ENCODE data around the gene BOD1L1.

Gene BOD1L1

GRCh38 chr4:13627606-13628311 lies at the start of gene BOD1L1:
Gene BOD1L1 (minus strand): TSS chr4:13627725. CDS start chr4:13627587, 138 bp downstream.
- peak; percentile 68 to 82 for DNase-seq

GRCh38 chr4:13674971-13675370 lies 47.4 kb upstream of the BOD1L1 start:
- DNase-seq, result no peak

DNA sequence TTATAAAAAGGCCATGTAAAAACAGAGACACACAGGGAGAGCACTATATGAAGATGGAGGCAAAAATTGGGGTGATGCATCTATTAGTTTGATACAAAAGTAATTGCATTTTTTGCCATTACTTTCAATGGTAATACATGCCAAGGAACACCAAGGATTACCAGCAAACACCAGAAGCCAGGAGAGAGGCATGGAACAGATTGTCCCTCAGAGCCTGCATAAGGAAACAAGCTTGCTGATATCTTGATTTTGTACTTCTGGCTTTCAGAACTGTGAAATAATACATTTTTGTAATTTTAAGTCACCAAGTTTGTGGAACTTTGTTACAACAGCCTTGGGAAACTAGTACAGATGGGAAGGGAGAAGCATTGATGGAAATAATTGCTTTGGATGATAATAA lies 45.6 kb upstream of the BOD1L1 start:
- DNase-seq, result no peak

DNA sequence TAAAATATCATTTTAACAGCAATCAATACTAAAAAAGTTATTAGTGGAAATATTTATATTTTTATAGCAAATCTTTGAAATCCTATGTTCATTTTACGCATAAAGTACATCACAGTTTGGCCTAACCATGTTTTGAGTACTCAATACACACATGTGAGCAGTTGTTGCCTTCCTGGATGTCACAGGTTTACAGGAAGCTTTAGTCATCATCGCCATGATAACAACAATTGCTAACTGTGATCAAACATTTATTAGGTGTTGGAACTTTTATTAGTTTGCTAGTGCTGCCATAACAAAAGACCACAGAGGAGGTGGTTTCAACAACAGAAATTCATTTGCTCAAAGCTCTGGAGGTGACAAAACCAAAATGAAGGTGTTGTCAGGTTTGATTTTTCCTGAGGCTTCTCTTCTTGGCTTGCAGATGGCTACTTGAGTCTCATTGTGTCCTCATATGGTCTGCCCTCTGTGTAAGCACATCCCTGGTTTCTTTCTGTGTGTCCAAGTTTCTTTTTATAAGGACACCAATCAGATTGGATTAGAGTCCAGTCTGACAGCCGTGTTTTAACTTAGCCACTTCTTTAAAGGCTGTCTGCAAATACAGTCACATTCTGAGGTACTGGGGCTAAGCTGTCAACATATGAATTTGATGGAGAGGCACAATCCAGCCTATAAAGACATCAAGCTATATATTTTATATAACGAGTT lies 43.1 kb upstream of the BOD1L1 start:
- DNase-seq, result no peak

- no peak for DNase-seq
These were observed 38.5 kb upstream of the BOD1L1 start for GRCh38 chr4:13665701-13666660.

DNA sequence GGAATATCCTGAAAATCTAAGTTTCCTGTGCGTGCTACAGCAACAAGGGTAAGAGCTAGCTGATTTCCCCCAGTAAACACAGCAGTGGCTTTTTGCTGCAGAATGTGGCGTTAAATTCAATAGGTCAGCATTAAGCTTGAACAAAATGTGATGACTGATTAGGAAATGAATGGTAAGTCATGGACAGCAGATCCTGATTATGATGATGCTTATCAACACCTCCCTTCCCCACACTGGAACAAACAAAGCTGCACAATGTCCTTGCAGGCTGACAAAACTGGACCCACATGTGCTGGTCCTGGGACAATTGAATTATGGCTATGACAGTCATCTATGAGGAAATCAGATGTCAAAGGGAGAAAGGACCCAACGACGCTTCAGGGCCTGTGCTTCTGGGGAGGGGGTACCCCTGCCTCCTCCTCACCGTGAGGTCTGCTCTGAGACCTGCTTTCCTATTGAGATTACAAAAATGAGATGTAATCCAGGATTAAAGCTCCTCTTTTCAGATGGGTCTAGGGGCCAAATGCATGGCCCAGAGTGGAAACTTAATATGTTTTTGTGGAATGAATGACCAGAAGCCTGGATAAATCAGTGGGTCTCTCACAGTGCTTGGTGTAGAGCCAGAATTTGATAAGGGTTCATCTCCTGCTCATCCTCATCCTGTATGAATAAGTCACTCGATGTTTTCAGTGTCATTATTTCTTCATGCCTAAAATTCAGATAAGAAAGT lies 32.0 kb upstream of the BOD1L1 start:
- DNase-seq, result no peak

DNA sequence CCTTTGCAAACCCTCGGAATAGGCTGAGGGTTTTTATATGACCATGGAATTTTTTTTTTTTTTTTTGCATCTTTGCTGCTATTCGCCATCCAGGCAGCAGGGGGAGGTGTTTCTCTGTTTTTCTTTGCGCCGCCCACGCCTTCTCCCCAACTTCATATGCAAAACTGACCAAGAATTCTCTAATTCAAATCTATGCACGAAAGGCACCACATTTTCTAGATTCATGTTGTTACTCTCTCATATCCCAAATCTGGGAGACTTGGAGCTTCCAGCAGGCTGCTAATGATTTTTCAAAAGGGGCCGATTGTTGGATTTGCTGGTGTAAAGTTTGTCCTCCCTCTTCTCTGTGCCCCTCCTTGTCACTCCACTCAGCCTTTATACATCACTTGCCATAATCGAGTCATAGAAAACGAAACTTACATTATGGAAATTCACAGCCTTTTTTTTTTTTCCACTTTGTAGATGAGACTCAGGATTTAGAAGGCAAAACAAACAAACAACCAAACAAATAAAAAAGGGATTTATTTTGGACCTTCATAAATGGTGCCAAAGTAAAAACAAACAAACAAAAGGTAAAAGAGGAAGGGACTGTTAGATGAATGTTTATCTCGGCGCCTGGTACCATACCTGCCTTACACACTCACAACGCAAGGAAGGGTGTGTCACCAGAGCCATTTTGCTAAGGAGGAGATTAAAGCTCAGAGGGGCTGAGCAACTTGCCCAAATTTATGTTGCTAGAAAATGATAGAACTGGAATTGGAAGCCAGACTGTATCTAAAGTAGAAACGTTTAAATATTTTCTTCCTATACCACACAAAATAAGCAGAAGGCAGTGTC lies 29.3 kb upstream of the BOD1L1 start:
- DNase-seq, result peak; percentile 11 to 58

GRCh38 chr4:13654162-13654797 lies 26.8 kb upstream of the BOD1L1 start:
- peak; percentile 25 to 38 for DNase-seq

DNA sequence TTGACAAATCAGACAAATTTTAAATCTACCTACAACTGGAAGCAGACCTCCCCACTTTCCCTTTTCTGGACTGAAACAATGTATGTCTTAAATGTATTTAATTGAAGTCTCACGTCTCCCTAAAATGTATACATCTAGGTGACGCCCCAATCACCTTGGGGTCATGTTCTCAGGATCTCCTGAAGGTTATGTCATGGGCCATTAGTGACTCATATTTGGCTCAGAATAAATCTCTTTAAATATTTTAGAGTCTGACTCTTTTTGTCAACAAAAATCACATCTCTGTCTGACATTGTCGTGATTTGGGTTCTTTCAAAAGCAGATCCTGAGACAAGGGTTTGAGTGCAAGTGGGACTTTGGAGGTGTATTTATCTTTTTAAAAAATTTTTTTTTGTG lies 26.2 kb upstream of the BOD1L1 start:
- no peak for DNase-seq

- no peak for DNase-seq
These were observed 19.5 kb upstream of the BOD1L1 start for GRCh38 chr4:13647031-13647430.

DNA sequence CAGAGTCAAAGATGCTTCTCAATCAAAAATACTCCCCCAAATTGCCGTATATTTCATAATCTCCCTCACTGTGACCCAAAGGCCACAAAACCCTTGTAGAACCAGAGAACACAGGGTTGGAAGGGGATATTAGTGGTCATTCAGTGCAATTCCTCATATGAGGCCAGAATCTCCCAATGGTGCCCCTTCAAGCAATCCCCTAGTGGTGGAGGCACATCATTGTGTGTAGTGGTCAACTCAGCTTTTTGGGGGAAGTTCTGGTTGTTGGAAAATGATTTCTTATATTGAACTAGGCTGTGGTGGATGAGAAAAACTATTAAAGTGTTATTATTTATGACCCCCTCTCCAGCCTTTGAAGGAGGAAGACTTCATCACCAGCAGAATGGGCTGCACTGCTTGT lies 17.6 kb upstream of the BOD1L1 start:
- no peak for DNase-seq

GRCh38 chr4:13642170-13642950 lies 14.8 kb upstream of the BOD1L1 start:
- DNase-seq, result no peak

GRCh38 chr4:13641084-13641483 lies 13.6 kb upstream of the BOD1L1 start:
- DNase-seq, result no peak

- no peak for DNase-seq
These were observed 12.8 kb upstream of the BOD1L1 start for GRCh38 chr4:13640149-13640940.

GRCh38 chr4:13635286-13635799 lies 7.8 kb upstream of the BOD1L1 start:
- no peak for DNase-seq

DNA sequence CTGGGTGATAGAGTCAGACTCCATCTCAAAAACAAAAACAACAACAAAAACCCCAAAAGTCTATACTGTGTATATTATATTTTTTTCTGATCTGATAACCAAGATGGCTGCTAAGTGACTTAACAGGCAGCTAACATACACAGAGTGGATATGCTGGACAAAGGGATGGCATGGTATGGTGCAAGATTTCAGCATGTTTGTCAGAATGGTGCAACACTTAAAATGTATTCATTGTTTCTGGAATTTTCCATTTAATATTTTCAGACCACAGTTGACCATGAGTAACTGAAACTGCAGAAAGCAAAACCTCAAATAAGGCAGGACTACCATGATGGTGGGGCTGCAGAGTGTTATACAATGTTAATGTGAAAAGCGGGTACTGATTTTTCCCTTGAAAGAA lies 6.1 kb upstream of the BOD1L1 start:
- DNase-seq, result no peak

DNA sequence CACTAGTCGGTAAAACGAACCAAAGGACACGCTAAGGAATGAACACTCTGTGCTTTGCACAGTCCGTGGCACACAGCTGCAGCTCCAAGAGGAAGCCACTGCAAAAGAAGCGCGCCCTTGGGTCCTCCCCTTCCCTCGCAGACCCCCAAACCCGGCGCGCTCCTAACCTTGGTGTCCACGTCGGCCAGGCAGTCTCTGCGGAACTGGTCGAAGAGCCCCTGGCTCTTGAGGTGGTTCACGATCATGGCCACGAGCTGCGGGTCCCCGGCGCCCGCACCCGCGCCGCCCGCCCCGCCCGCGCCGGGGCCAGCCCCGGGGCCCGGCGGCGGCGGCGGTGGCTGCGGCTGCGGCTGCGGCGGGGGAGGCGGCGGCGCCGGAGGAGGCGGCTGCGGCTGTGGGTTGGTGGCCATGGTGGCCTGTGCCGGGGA lies 333 bp downstream of the BOD1L1 start:
- DNase-seq, result peak; percentile 18 to 57

DNA sequence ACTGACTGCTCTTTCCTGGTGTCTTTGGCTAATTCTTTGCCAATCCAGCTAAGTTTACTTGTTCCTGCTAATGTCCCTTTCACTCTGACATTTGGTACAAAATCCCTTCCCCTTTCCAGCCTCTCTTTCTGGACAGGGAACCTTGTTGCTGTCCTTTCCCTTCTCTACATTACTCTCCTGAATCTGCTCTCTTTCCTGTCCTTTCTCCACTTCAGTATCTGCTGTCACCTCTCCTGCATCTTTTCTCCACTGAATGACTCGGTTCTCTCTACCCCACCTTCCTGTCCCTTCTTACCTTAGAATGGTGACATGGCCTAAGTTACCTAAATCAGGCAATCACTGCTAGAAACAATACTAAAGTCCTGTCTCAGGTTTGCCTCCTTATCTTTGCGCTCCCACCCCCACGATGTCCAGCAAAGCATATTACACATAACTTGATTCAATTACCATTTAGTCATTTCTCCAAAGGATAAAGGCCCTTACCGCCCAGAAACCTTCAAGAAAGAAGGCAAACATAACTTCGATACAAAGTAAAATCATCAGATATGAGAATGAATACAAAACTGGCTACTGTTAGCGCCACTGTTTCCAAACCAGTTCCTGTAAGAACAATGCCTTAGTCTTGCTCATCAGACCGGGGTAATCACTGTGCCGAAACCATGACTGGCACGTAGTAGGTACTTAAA lies 890 bp downstream of the BOD1L1 start:
- DNase-seq, result no peak

Data from bone marrow (tissue), 2 donors.